HepG2 (cell line): Measurements from ENCODE around the gene NUDT21. TPM values are rescaled to one million over a fixed set of nuclear protein-coding genes. Genes with fewer than 3 reads are reported as not detected.

Experiments used
- FOXM1 ChIP-seq: sonication (generic); formaldehyde crosslinking; IDR thresholded peaks from 2 replicates; pipeline ENCODE4 v1.5.0; 2020; ENCODE audit warnings: missing genetic modification reagents
- KMT2B ChIP-seq: IDR thresholded peaks from 2 replicates; pipeline ENCODE4 v1.6.1; 2016; ENCODE audit warnings: missing genetic modification reagents, missing compliant biosample characterization
- MED13 ChIP-seq: sonication (generic); formaldehyde crosslinking; IDR thresholded peaks from 2 replicates; pipeline ENCODE4 v1.5.0; 2020; ENCODE audit warnings: missing genetic modification reagents
- MIXL1 ChIP-seq: IDR thresholded peaks from 2 replicates; pipeline ENCODE4 v1.6.1; 2016
- NR2F1 ChIP-seq, 2 experiments: fragments of 450-650 bp in 1 of 2; formaldehyde crosslinking in 1 of 2; IDR thresholded peaks; 2 replicates each; pipeline versions ENCODE4 v1.5.0 to v1.6.1; 2016 to 2020; ENCODE audit warnings: mild to moderate bottlenecking in 1 of 2, missing compliant biosample characterization in 1 of 2, missing genetic modification reagents in 1 of 2, moderate library complexity in 1 of 2
- RBFOX2 ChIP-seq: fragments of 200-400 bp; formaldehyde crosslinking; IDR thresholded peaks from 2 replicates; pipeline ENCODE4 v1.6.1; 2017; ENCODE audit warnings: low read depth, mild to moderate bottlenecking, low read length
- RFXANK ChIP-seq: IDR thresholded peaks from 2 replicates; pipeline ENCODE4 v1.6.1; 2016
- SOX5 ChIP-seq: IDR thresholded peaks from 2 replicates; pipeline ENCODE4 v1.6.1; 2016; ENCODE audit warnings: borderline replicate concordance
- ZNF230 ChIP-seq: sonication (generic); formaldehyde crosslinking; IDR thresholded peaks from 2 replicates; pipeline ENCODE4 v1.4.0; 2020; ENCODE audit warnings: mild to moderate bottlenecking, missing genetic modification reagents
- ZNF430 ChIP-seq: sonication (generic); formaldehyde crosslinking; IDR thresholded peaks from 2 replicates; pipeline ENCODE4 v1.9.0; 2021; ENCODE audit warnings: mild to moderate bottlenecking, missing genetic modification reagents
- ZNF530 ChIP-seq: sonication (generic); formaldehyde crosslinking; IDR thresholded peaks from 2 replicates; pipeline ENCODE4 v1.5.0; 2020; ENCODE audit warnings: low read depth, mild to moderate bottlenecking, missing genetic modification reagents
- ZNF781 ChIP-seq: sonication (generic); formaldehyde crosslinking; IDR thresholded peaks from 2 replicates; pipeline ENCODE4 v1.5.1; 2020; ENCODE audit warnings: borderline replicate concordance, mild to moderate bottlenecking, missing genetic modification reagents; ENCODE audit errors: not compliant biosample characterization
- ZSCAN31 ChIP-seq: sonication (generic); formaldehyde crosslinking; IDR thresholded peaks from 2 replicates; pipeline ENCODE4 v1.5.0; 2020; ENCODE audit warnings: low read depth, mild to moderate bottlenecking, missing genetic modification reagents
- polyA plus RNA-seq, 8 experiments: library from polyadenylated mRNA; depleted of rRNA in 3 of 8; stranded (reverse) in 7 of 8; unstranded in 1 of 8; fragments of >200 nt; fragmentation: Illumina TruSeq in 4 of 8; extraction: Trizol in 4 of 8; gene quantifications; 2 replicates each; pipeline versions ENCODE4 v1.2.1 to v1.2.3, GENCODE V29; 2011 to 2016; ENCODE audit warnings: low read depth in 4 of 8, missing spikeins in 1 of 8, mixed read lengths in 1 of 8; ENCODE audit not compliant: insufficient read depth in 1 of 8
- total RNA-seq, 5 experiments: library from RNA; depleted of rRNA; stranded (reverse); fragments of >200 nt; fragmentation: Illumina TruSeq; extraction: Trizol; gene quantifications; 2 replicates each; pipeline ENCODE4 v1.2.3, GENCODE V29; 2016; ENCODE audit warnings: low read depth in 1 of 5
- TF ChIP-seq, protein P1 (sequence below): sonication (generic); formaldehyde crosslinking; IDR thresholded peaks from 2 replicates; pipeline ENCODE4 v1.4.0; 2020; ENCODE audit warnings: missing genetic modification reagents
- TF ChIP-seq, protein P2 (sequence below): sonication (generic); formaldehyde crosslinking; IDR thresholded peaks from 2 replicates; pipeline ENCODE4 v1.5.0; 2020; ENCODE audit warnings: missing genetic modification reagents
- TF ChIP-seq, protein P3 (sequence below): sonication (generic); formaldehyde crosslinking; IDR thresholded peaks from 2 replicates; pipeline ENCODE4 v1.5.0; 2020; ENCODE audit warnings: mild to moderate bottlenecking, missing genetic modification reagents, borderline replicate concordance

NUDT21 gene
- total and polyA plus RNA-seq, 2 of the 13 experiments (the other 11 are each of a cell fraction or from before 2014, with no cell fraction given): 177 to 210 TPM

DNA sequence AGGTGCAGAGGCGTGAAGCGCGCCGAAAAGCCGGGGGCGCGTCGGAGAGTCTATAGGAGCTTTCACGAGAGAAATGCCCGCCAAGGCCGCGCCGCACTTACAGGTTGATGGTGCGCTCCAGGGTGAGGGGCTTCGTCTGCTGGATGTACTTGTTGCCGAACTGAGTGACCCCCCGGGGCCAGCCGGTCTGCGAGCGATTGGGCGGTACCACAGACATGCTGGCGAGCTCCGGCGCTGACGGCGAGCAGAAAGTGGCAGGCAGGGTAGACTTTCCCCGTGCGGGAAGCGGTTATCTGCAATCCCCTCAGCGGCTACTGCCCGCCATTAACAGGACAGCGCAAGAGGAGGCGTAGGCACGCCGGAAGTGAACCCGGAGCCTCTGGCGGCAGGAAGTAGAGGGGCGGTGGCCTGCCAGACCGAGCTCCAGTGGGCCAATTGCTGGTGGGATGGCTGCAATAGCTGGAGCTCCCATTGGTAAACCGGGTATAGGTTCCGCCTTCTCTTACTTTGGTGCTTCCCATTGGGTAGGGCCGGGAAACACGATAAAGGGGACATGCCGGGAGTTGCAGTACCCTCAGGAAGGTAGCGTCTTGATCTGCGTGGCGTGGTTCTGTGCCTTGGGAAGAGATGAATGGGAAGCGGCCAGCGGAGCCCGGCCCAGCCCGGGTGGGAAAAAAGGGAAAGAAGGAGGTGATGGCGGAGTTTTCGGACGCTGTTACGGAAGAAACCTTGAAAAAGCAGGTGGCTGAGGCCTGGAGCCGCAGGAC, at the start of gene NUDT21, which contains the start of gene OGFOD1 (continued):
- TF ChIP-seq, protein P1, sequence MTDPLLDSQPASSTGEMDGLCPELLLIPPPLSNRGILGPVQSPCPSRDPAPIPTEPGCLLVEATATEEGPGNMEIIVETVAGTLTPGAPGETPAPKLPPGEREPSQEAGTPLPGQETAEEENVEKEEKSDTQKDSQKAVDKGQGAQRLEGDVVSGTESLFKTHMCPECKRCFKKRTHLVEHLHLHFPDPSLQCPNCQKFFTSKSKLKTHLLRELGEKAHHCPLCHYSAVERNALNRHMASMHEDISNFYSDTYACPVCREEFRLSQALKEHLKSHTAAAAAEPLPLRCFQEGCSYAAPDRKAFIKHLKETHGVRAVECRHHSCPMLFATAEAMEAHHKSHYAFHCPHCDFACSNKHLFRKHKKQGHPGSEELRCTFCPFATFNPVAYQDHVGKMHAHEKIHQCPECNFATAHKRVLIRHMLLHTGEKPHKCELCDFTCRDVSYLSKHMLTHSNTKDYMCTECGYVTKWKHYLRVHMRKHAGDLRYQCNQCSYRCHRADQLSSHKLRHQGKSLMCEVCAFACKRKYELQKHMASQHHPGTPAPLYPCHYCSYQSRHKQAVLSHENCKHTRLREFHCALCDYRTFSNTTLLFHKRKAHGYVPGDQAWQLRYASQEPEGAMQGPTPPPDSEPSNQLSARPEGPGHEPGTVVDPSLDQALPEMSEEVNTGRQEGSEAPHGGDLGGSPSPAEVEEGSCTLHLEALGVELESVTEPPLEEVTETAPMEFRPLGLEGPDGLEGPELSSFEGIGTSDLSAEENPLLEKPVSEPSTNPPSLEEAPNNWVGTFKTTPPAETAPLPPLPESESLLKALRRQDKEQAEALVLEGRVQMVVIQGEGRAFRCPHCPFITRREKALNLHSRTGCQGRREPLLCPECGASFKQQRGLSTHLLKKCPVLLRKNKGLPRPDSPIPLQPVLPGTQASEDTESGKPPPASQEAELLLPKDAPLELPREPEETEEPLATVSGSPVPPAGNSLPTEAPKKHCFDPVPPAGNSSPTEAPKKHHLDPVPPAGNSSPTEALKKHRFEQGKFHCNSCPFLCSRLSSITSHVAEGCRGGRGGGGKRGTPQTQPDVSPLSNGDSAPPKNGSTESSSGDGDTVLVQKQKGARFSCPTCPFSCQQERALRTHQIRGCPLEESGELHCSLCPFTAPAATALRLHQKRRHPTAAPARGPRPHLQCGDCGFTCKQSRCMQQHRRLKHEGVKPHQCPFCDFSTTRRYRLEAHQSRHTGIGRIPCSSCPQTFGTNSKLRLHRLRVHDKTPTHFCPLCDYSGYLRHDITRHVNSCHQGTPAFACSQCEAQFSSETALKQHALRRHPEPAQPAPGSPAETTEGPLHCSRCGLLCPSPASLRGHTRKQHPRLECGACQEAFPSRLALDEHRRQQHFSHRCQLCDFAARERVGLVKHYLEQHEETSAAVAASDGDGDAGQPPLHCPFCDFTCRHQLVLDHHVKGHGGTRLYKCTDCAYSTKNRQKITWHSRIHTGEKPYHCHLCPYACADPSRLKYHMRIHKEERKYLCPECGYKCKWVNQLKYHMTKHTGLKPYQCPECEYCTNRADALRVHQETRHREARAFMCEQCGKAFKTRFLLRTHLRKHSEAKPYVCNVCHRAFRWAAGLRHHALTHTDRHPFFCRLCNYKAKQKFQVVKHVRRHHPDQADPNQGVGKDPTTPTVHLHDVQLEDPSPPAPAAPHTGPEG (CRISPR knock-in tag): peak; percentile 60; the same call in 1 of the 2 replicates
- TF ChIP-seq ZNF430 (peak; percentile 82; the same call in 1 of the 2 replicates), ZNF781 (CRISPR knock-in tag) (peak; percentile 67), ZSCAN31 (CRISPR knock-in tag) (peak; percentile 65; the same call in 1 of the 2 replicates), ZNF530 (CRISPR knock-in tag) (no peak), MIXL1 (CRISPR knock-in tag) (peak; percentile 63), ZNF230 (CRISPR knock-in tag) (no peak), RBFOX2 (peak; percentile 83), KMT2B (CRISPR knock-in tag) (peak; percentile 93), MED13 (CRISPR knock-in tag) (peak; percentile 60; the same call in 1 of the 2 replicates), NR2F1 (CRISPR knock-in tag; IDR thresholded peaks at IDR 0.05) (no peak), RFXANK (CRISPR knock-in tag) (no peak), FOXM1 (CRISPR knock-in tag) (no peak), SOX5 (CRISPR knock-in tag) (no peak)
- TF ChIP-seq, protein P2, sequence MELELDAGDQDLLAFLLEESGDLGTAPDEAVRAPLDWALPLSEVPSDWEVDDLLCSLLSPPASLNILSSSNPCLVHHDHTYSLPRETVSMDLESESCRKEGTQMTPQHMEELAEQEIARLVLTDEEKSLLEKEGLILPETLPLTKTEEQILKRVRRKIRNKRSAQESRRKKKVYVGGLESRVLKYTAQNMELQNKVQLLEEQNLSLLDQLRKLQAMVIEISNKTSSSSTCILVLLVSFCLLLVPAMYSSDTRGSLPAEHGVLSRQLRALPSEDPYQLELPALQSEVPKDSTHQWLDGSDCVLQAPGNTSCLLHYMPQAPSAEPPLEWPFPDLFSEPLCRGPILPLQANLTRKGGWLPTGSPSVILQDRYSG (CRISPR knock-in tag): peak; percentile 76; the same call in 1 of the 2 replicates
- TF ChIP-seq, protein P3, sequence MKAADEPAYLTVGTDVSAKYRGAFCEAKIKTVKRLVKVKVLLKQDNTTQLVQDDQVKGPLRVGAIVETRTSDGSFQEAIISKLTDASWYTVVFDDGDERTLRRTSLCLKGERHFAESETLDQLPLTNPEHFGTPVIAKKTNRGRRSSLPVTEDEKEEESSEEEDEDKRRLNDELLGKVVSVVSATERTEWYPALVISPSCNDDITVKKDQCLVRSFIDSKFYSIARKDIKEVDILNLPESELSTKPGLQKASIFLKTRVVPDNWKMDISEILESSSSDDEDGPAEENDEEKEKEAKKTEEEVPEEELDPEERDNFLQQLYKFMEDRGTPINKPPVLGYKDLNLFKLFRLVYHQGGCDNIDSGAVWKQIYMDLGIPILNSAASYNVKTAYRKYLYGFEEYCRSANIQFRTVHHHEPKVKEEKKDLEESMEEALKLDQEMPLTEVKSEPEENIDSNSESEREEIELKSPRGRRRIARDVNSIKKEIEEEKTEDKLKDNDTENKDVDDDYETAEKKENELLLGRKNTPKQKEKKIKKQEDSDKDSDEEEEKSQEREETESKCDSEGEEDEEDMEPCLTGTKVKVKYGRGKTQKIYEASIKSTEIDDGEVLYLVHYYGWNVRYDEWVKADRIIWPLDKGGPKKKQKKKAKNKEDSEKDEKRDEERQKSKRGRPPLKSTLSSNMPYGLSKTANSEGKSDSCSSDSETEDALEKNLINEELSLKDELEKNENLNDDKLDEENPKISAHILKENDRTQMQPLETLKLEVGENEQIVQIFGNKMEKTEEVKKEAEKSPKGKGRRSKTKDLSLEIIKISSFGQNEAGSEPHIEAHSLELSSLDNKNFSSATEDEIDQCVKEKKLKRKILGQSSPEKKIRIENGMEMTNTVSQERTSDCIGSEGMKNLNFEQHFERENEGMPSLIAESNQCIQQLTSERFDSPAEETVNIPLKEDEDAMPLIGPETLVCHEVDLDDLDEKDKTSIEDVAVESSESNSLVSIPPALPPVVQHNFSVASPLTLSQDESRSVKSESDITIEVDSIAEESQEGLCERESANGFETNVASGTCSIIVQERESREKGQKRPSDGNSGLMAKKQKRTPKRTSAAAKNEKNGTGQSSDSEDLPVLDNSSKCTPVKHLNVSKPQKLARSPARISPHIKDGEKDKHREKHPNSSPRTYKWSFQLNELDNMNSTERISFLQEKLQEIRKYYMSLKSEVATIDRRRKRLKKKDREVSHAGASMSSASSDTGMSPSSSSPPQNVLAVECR: peak; percentile 95
